Right cardiac atrium (tissue), 5 donors: ENCODE measurements around the gene KCNIP4. TPM values are rescaled to one million over a fixed set of nuclear protein-coding genes. Genes with fewer than 3 reads are reported as not detected.

Experiments used
- ATAC-seq, 2 donors: fragments of 200-7000 bp; cut with Tn5 transposase; one replicate each; pipeline versions ENCODE4 v1.8.0 to v1.9.1; 2020; ENCODE audit warnings: moderate library complexity in 2 of 2, mild to moderate bottlenecking in 1 of 2
- DNase-seq, 3 donors: peaks; one replicate each; pipeline ENCODE4 v3.0.0-alpha.2; 2020
- H3K27ac ChIP-seq: one replicate; pipeline ENCODE4 v1.5.1; 2013; ENCODE audit warnings: mild to moderate bottlenecking, low read length, control low read depth, moderate library complexity
- H3K27me3 ChIP-seq: one replicate; pipeline ENCODE4 v1.6.1; 2013; ENCODE audit not compliant: control insufficient read depth, insufficient read depth
- H3K4me1 ChIP-seq: one replicate; pipeline ENCODE4 v1.6.1; 2013; ENCODE audit warnings: low read length; ENCODE audit not compliant: control insufficient read depth, insufficient read depth
- H3K4me3 ChIP-seq: one replicate; pipeline ENCODE4 v1.5.1; 2013; ENCODE audit warnings: low read length, control low read depth
- H3K9me3 ChIP-seq: one replicate; pipeline ENCODE4 v1.6.1; 2013; ENCODE audit warnings: low read length; ENCODE audit not compliant: control insufficient read depth
- WGBS: extraction: QIAGEN DNeasy Blood & Tissue Kit; methylation state at CpG from one replicate; pipeline ENCODE4 v1.1.7; 2013; 5-methylcytosine and 5-hydroxymethylcytosine counted together
- intact Hi-C, 4 donors: fragments of 100-400 bp; cut with DNase I; formaldehyde crosslinking; loops; one replicate each; pipeline versions ENCODE4 v1.11.0 to v1.14.0; 2022 to 2023
- polyA plus RNA-seq: library from polyadenylated mRNA; stranded (reverse); fragments of 200-250 nt; gene quantifications from one replicate; pipeline ENCODE4 v1.2.3, GENCODE V29; 2013
- total RNA-seq, 4 donors: library from RNA; stranded (reverse); fragmentation: NEBNext Ultra II Directional; extraction: Animal tissue kit (Norgen Biotek cat#: 25700); gene quantifications; one replicate each; pipeline ENCODE4 v1.2.1, GENCODE V29; 2021
- donor health status: healthy with polysubstance abuse.
- donor health status: DM: no; HTN: yes; CAD: no.
- donor health status: DM: no; HTN: no; CAD: no.
- donor health status: DM: no; HTN: yes; CAD: no; lungs with severe emphysema.
- donor health status: DM: yes; HTN: yes; CAD: no.

KCNIP4 gene
- total and polyA plus RNA-seq, 5 donors: 0.05 to 0.86 (median 0.23) TPM; not detected in 2

GRCh38 chr4:21457086-21457840, 491.3 kb downstream of the KCNIP4 start:
- intact Hi-C loops: no loop called here
- Histone ChIP-seq H3K4me1 (no peaks in the 10 kb centered on the region), H3K27ac (no peak overlapping the region), H3K27me3 (no peaks in the 10 kb centered on the region), H3K4me3 (no peak overlapping the region), H3K9me3 (no peaks in the 10 kb centered on the region)
- WGBS: 67% methylated on average over 6 of the region's 6 CpGs
- ATAC-seq (no peak), DNase-seq (no peak)

GRCh38 chr4:21454831-21455230, 493.7 kb downstream of the KCNIP4 start:
- no peak overlapping the region for H3K27ac ChIP-seq
- 40% methylated on average over 1 of the region's 1 CpG for WGBS

GRCh38 chr4:21454201-21454600, 494.4 kb downstream of the KCNIP4 start:
- no peaks in the 10 kb centered on the region for H3K4me1 ChIP-seq
- no peak overlapping the region for H3K27ac ChIP-seq
- H3K9me3 ChIP-seq: no peaks in the 10 kb centered on the region
- no peak for ATAC-seq
- no peaks in the 10 kb centered on the region for H3K27me3 ChIP-seq
- 65% methylated on average over 4 of the region's 4 CpGs for WGBS
- no peak for DNase-seq
- no peak overlapping the region for H3K4me3 ChIP-seq
- intact Hi-C loops: no loop called here

More at GRCh38 chr4:21454831-21455230, 493.7 kb downstream of the KCNIP4 start:
- Histone ChIP-seq H3K27me3 (no peaks in the 10 kb centered on the region), H3K9me3 (no peaks in the 10 kb centered on the region), H3K4me3 (no peak overlapping the region), H3K4me1 (no peaks in the 10 kb centered on the region)
- intact Hi-C loops: no loop called here
- DNase-seq (no peak), ATAC-seq (no peak)

GRCh38 chr4:21452931-21453330, 495.6 kb downstream of the KCNIP4 start:
- intact Hi-C loops: no loop called here
- Histone ChIP-seq H3K9me3 (no peaks in the 10 kb centered on the region), H3K27ac (no peak overlapping the region), H3K4me3 (no peak overlapping the region), H3K27me3 (no peaks in the 10 kb centered on the region), H3K4me1 (no peaks in the 10 kb centered on the region)
- DNase-seq (no peak), ATAC-seq (no peak)

GRCh38 chr4:21451032-21451431, 497.5 kb downstream of the KCNIP4 start:
- Histone ChIP-seq H3K27me3 (no peaks in the 10 kb centered on the region), H3K9me3 (no peaks in the 10 kb centered on the region), H3K4me3 (no peak overlapping the region), H3K27ac (no peak overlapping the region), H3K4me1 (no peaks in the 10 kb centered on the region)
- ATAC-seq: no peak
- intact Hi-C loops: no loop called here
- no peak for DNase-seq
- WGBS: 29% methylated on average over 1 of the region's 1 CpG

- Histone ChIP-seq H3K27me3 (no peaks in the 10 kb centered on the region), H3K9me3 (no peaks in the 10 kb centered on the region), H3K4me3 (no peak overlapping the region), H3K4me1 (no peaks in the 10 kb centered on the region), H3K27ac (no peak overlapping the region)
- WGBS: 33% methylated on average over 4 of the region's 4 CpGs
- no peak for DNase-seq
- intact Hi-C loops: no loop called here
- ATAC-seq: no peak
Observed at GRCh38 chr4:21450331-21450730, 498.2 kb downstream of the KCNIP4 start.

- intact Hi-C loops: no loop called here
- Histone ChIP-seq H3K27ac (no peak overlapping the region), H3K4me1 (no peaks in the 10 kb centered on the region), H3K4me3 (no peak overlapping the region), H3K27me3 (no peaks in the 10 kb centered on the region), H3K9me3 (no peaks in the 10 kb centered on the region)
- ATAC-seq (no peak), DNase-seq (no peak)
Observed at GRCh38 chr4:21447301-21448054, 501.1 kb downstream of the KCNIP4 start.

GRCh38 chr4:21420166-21420565, 528.4 kb downstream of the KCNIP4 start:
- no peaks in the 10 kb centered on the region for H3K4me1 ChIP-seq
- DNase-seq (no peak), ATAC-seq (no peak)
- H3K27ac ChIP-seq: no peak overlapping the region
- H3K4me3 ChIP-seq: no peak overlapping the region
- 45% methylated on average over 2 of the region's 2 CpGs for WGBS
- H3K27me3 ChIP-seq: no peaks in the 10 kb centered on the region
- intact Hi-C loops: no loop called here
- H3K9me3 ChIP-seq: no peaks in the 10 kb centered on the region

GRCh38 chr4:21415728-21416127, 532.8 kb downstream of the KCNIP4 start:
- intact Hi-C loops: no loop called here
- Histone ChIP-seq H3K9me3 (no peaks in the 10 kb centered on the region), H3K27me3 (no peaks in the 10 kb centered on the region), H3K4me1 (no peaks in the 10 kb centered on the region), H3K4me3 (no peak overlapping the region), H3K27ac (no peak overlapping the region)
- DNase-seq (no peak), ATAC-seq (no peak)
- WGBS: 72% methylated on average over 4 of the region's 4 CpGs

DNA sequence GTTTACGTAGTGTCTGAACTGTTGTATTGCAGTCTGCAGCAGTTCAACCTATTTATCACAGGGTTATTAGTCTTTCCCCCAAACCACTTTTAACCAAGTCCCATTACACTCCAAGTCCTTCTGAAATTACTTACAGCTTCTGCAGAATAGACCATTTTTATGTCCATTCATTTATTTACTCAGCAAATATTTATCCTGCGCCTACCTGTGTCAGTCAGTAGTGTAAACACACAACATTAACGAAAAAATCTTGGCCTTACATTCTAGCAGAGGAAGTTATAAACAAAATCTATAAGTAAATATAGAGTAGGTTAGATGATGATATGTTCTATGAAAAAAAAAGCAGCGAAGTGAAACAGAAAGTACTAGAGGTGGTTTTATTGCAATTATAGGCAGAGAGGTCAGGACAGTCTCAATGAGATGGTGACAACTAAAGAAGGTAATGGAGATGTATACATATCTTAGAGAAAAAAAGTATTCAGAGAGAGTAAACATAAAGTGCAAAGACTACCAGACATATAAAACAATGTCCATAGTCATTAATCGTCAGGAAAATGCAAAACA, 534.7 kb downstream of the KCNIP4 start:
- Histone ChIP-seq H3K27me3 (no peaks in the 10 kb centered on the region), H3K4me1 (no peaks in the 10 kb centered on the region), H3K9me3 (no peaks in the 10 kb centered on the region), H3K4me3 (no peak overlapping the region), H3K27ac (no peak overlapping the region)
- WGBS: 80% methylated on average over 5 of the region's 5 CpGs
- intact Hi-C loops: no loop called here
- DNase-seq (no peak), ATAC-seq (no peak)

GRCh38 chr4:21411086-21411485, 537.5 kb downstream of the KCNIP4 start:
- no peak for DNase-seq
- WGBS: 16% methylated on average over 1 of the region's 1 CpG
- no peak for ATAC-seq
- intact Hi-C loops: no loop called here
- Histone ChIP-seq H3K4me3 (no peak overlapping the region), H3K27ac (no peak overlapping the region), H3K4me1 (no peaks in the 10 kb centered on the region), H3K9me3 (no peaks in the 10 kb centered on the region), H3K27me3 (no peaks in the 10 kb centered on the region)
